HEK293 (cell line): ENCODE measurements around the gene MALRD1.

Experiments
- CTCF ChIA-PET: fragments of 350-600 bp; formaldehyde crosslinking; extraction: SDS; loops from one replicate; lab custom pipeline; 2021; ENCODE audit warnings: antibody characterized with exemption; lab: Yijun Ruan, JAX
- POLR2A ChIA-PET: fragments of 300-600 bp; formaldehyde crosslinking; extraction: SDS; loops from one replicate; lab custom pipeline; 2020; ENCODE audit warnings: antibody characterized with exemption, inconsistent platforms; lab: Yijun Ruan, JAX
- H3K27ac ChIP-seq: fragments of 200-500 bp; sonication (Bioruptor generic); 2 replicates; pipeline ENCODE4 v1.5.1; 2014; ENCODE audit warnings: low read depth, low read length, control low read depth, inconsistent platforms; ENCODE audit errors: extremely low read depth
- H3K36me3 ChIP-seq, 2 experiments: fragments of 200-500 bp in 1 of 2; sonication (Bioruptor generic) in 1 of 2; 1 replicate in 1 of 2; 2 replicates in 1 of 2; pipeline ENCODE4 v1.5.1; 2014 to 2017; ENCODE audit warnings: inconsistent platforms in 2 of 2, low read length in 2 of 2; ENCODE audit not compliant: control insufficient read depth in 2 of 2, insufficient read depth in 1 of 2
- H3K4me1 ChIP-seq: fragments of 200-500 bp; sonication (Bioruptor generic); 2 replicates; pipeline ENCODE4 v1.5.1; 2014; ENCODE audit warnings: mild to moderate bottlenecking, low read length, inconsistent platforms; ENCODE audit not compliant: control insufficient read depth, insufficient read depth
- H3K4me3 ChIP-seq: 2 replicates; pipeline ENCODE4 v1.5.1; 2011; ENCODE audit warnings: low read depth, mild to moderate bottlenecking, control low read depth, low read length, moderate library complexity
- H3K9me3 ChIP-seq: fragments of 200-500 bp; sonication (Bioruptor generic); 2 replicates; pipeline ENCODE4 v1.5.1; 2014; ENCODE audit warnings: low read depth, low read length, inconsistent platforms; ENCODE audit not compliant: control insufficient read depth, insufficient read depth
- ELK4 ChIP-seq: IDR thresholded peaks from 2 replicates; pipeline ENCODE4 v1.6.1; 2011; ENCODE audit warnings: mild to moderate bottlenecking, low read depth, low read length, borderline replicate concordance
- HOXC10 ChIP-seq: sonication (generic); formaldehyde crosslinking; IDR thresholded peaks from 2 replicates; pipeline ENCODE4 v1.8.1; 2023; ENCODE audit warnings: mild to moderate bottlenecking, missing genetic modification reagents
- MYNN ChIP-seq: fragments of 450-650 bp; formaldehyde crosslinking; IDR thresholded peaks from 2 replicates; pipeline ENCODE4 v1.5.1; 2016; ENCODE audit warnings: missing biosample characterization, missing genetic modification characterization, borderline replicate concordance
- OSR2 ChIP-seq: fragments of 450-650 bp; formaldehyde crosslinking; IDR thresholded peaks from 2 replicates; pipeline ENCODE4 v1.5.1; 2016; ENCODE audit warnings: missing biosample characterization, missing genetic modification characterization
- REPIN1 ChIP-seq: fragments of 450-650 bp; formaldehyde crosslinking; IDR thresholded peaks from 2 replicates; pipeline ENCODE4 v1.5.1; 2017; ENCODE audit warnings: missing biosample characterization, missing genetic modification characterization, low read depth
- WT1 ChIP-seq: fragments of 450-650 bp; formaldehyde crosslinking; IDR thresholded peaks from 2 replicates; pipeline ENCODE4 v1.5.1; 2016; ENCODE audit warnings: missing biosample characterization, missing genetic modification characterization
- ZBTB48 ChIP-seq: fragments of 450-650 bp; formaldehyde crosslinking; IDR thresholded peaks from 2 replicates; pipeline ENCODE4 v1.5.1; 2016; ENCODE audit warnings: missing biosample characterization, missing genetic modification characterization
- ZFP37 ChIP-seq: fragments of 450-650 bp; formaldehyde crosslinking; IDR thresholded peaks from 2 replicates; pipeline ENCODE4 v1.5.1; 2016; ENCODE audit warnings: missing biosample characterization, missing genetic modification characterization
- ZNF10 ChIP-seq: fragments of 450-650 bp; formaldehyde crosslinking; IDR thresholded peaks from 2 replicates; pipeline ENCODE4 v1.5.1; 2017; ENCODE audit warnings: missing biosample characterization, missing genetic modification characterization
- ZNF175 ChIP-seq: fragments of 450-650 bp; formaldehyde crosslinking; IDR thresholded peaks from 2 replicates; pipeline ENCODE4 v1.5.1; 2016; ENCODE audit warnings: missing biosample characterization, missing genetic modification characterization
- ZNF239 ChIP-seq: fragments of 450-650 bp; formaldehyde crosslinking; IDR thresholded peaks from 2 replicates; pipeline ENCODE4 v1.5.1; 2016; ENCODE audit warnings: missing biosample characterization, missing genetic modification characterization
- ZNF274 ChIP-seq, 2 experiments: fragments of 200-500 bp in 1 of 2; fragments of 450-650 bp in 1 of 2; sonication (Bioruptor generic) in 1 of 2; formaldehyde crosslinking in 1 of 2; IDR thresholded peaks; 2 replicates each; pipeline versions ENCODE4 v1.5.1 to v1.6.1; 2014 to 2016; ENCODE audit warnings: borderline replicate concordance in 1 of 2, inconsistent platforms in 1 of 2, low read length in 1 of 2, missing biosample characterization in 1 of 2, missing genetic modification characterization in 1 of 2
- ZNF404 ChIP-seq: fragments of 450-650 bp; formaldehyde crosslinking; IDR thresholded peaks from 2 replicates; pipeline ENCODE4 v1.5.1; 2017; ENCODE audit warnings: missing biosample characterization, missing genetic modification characterization
- ZNF514 ChIP-seq: fragments of 450-650 bp; formaldehyde crosslinking; IDR thresholded peaks from 2 replicates; pipeline ENCODE4 v1.5.1; 2016; ENCODE audit warnings: missing biosample characterization, missing genetic modification characterization
- ZNF518A ChIP-seq: fragments of 450-650 bp; formaldehyde crosslinking; conservative IDR thresholded peaks from 2 replicates; pipeline ENCODE4 v1.5.1; 2016; ENCODE audit warnings: low read depth, missing biosample characterization, missing genetic modification characterization
- ZNF555 ChIP-seq: fragments of 450-650 bp; formaldehyde crosslinking; conservative IDR thresholded peaks from 2 replicates; pipeline ENCODE4 v1.5.1; 2017; ENCODE audit warnings: missing biosample characterization, mild to moderate bottlenecking, missing genetic modification characterization, inconsistent platforms
- ZNF561 ChIP-seq: fragments of 450-650 bp; IDR thresholded peaks from 2 replicates; pipeline ENCODE4 v1.5.1; 2018; ENCODE audit warnings: missing biosample characterization, missing genetic modification characterization, borderline replicate concordance
- ZNF621 ChIP-seq: fragments of 450-650 bp; formaldehyde crosslinking; IDR thresholded peaks from 2 replicates; pipeline ENCODE4 v1.5.1; 2017; ENCODE audit warnings: missing biosample characterization, missing genetic modification characterization
- ZNF624 ChIP-seq: fragments of 450-650 bp; formaldehyde crosslinking; IDR thresholded peaks from 2 replicates; pipeline ENCODE4 v1.5.1; 2017; ENCODE audit warnings: missing biosample characterization, missing genetic modification characterization
- ZNF626 ChIP-seq: fragments of 450-650 bp; sonication (Bioruptor Pico); formaldehyde crosslinking; IDR thresholded peaks from 2 replicates; pipeline ENCODE4 v1.5.1; 2018; ENCODE audit warnings: missing biosample characterization, missing genetic modification characterization, inconsistent platforms
- ZNF629 ChIP-seq: fragments of 450-650 bp; formaldehyde crosslinking; IDR thresholded peaks from 2 replicates; pipeline ENCODE4 v1.5.1; 2017; ENCODE audit warnings: missing biosample characterization, missing genetic modification characterization
- ZNF660 ChIP-seq: fragments of 450-650 bp; IDR thresholded peaks from 2 replicates; pipeline ENCODE4 v1.5.1; 2018; ENCODE audit warnings: missing biosample characterization, mild to moderate bottlenecking, missing genetic modification characterization
- TF ChIP-seq, protein P1 (sequence below): fragments of 450-650 bp; formaldehyde crosslinking; IDR thresholded peaks from 2 replicates; pipeline ENCODE4 v1.5.1; 2017; ENCODE audit warnings: missing biosample characterization, missing genetic modification characterization
- TF ChIP-seq, protein P2 (sequence below): fragments of 450-650 bp; formaldehyde crosslinking; IDR thresholded peaks from 2 replicates; pipeline ENCODE4; 2016; ENCODE audit warnings: missing biosample characterization, missing genetic modification characterization

The MALRD1 gene

GRCh38 chr10:19638896-19639233, 590.3 kb downstream of the MALRD1 start:
- POLR2A ChIA-PET, result no interaction called here

DNA sequence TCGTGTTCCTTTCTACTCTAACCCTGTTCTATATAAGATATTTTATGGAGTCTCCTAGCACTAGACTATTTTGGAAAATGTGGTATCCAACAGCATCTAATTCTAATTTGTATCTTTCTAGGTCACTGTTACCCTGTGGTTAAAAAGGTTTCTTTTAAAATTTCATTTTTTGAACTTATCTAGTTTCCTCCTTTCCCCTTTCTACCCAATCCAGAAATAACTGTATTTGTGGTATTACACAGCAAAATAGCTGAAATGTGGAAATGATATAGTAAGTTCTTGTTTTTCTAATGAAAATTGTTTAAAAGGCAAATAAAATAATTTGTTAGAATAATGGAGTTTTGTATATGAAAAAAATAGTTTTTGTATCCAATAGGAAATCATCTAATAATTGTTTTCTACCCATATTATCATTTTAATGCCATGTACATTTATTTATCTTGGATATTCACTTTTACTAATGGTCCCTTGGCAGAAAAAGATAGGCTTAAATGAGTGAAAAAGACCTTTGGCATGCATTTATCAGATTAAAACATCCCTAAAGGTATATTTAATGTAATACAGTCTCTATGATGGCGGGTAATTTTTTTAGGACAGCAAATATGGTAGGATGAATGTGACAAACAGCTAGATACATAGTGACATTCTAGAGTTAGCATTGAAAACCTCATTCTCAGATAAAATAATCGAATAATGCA, 592.1 kb downstream of the MALRD1 start:
- Histone ChIP-seq H3K4me3 (no peak overlapping the region), H3K36me3 (no peaks in the 10 kb centered on the region), H3K9me3 (no peaks in the 10 kb centered on the region), H3K27ac (no peak overlapping the region)
- ChIA-PET POLR2A (no interaction called here), CTCF (no interaction called here)
- TF ChIP-seq MYNN (tag by site-specific recombination) (no peak), ZNF404 (tag by site-specific recombination) (no peak)
- TF ChIP-seq, all 188 proteins: peak for 0
- H3K4me1 ChIP-seq, result no peaks in the 10 kb centered on the region; the same call in 1 of the 2 replicates

More at GRCh38 chr10:19638896-19639233, 590.3 kb downstream of the MALRD1 start:
- CTCF ChIA-PET, result no interaction called here
- TF ChIP-seq, protein P1, sequence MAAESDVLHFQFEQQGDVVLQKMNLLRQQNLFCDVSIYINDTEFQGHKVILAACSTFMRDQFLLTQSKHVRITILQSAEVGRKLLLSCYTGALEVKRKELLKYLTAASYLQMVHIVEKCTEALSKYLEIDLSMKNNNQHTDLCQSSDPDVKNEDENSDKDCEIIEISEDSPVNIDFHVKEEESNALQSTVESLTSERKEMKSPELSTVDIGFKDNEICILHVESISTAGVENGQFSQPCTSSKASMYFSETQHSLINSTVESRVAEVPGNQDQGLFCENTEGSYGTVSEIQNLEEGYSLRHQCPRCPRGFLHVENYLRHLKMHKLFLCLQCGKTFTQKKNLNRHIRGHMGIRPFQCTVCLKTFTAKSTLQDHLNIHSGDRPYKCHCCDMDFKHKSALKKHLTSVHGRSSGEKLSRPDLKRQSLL (tag by site-specific recombination), result no peak
- TF ChIP-seq HOXC10 (CRISPR knock-in tag) (no peak), ZNF629 (tag by site-specific recombination) (no peak), ZNF624 (tag by site-specific recombination) (no peak), REPIN1 (tag by site-specific recombination) (no peak), ZNF621 (tag by site-specific recombination) (no peak), ZBTB48 (tag by site-specific recombination) (no peak), ZNF274 (IDR thresholded peaks at IDR 0.05; ENCODE audit: low read length) (no peak), ZNF274 (tag by site-specific recombination; IDR thresholded peaks at IDR 0.05; ENCODE audit: borderline replicate concordance) (no peak), ZNF561 (tag by site-specific recombination) (no peak), WT1 (no peak), ZNF10 (no peak), ZFP37 (tag by site-specific recombination) (no peak), ELK4 (no peak), ZNF514 (tag by site-specific recombination) (no peak), OSR2 (tag by site-specific recombination) (no peak), ZNF660 (tag by site-specific recombination) (no peak)
- Histone ChIP-seq H3K4me3 (no peak overlapping the region), H3K36me3 (no peaks in the 10 kb centered on the region), H3K4me1 (no peaks in the 10 kb centered on the region; the same call in 1 of the 2 replicates), H3K27ac (no peak overlapping the region), H3K9me3 (no peaks in the 10 kb centered on the region)

GRCh38 chr10:19651549-19651948, 602.9 kb downstream of the MALRD1 start:
- Histone ChIP-seq H3K9me3 (no peaks in the 10 kb centered on the region), H3K4me1 (no peaks in the 10 kb centered on the region), H3K27ac (no peak overlapping the region), H3K36me3 (no peaks in the 10 kb centered on the region), H3K4me3 (no peak overlapping the region)
- ChIA-PET POLR2A (no interaction called here), CTCF (no interaction called here)
- TF ChIP-seq ZNF518A (tag by site-specific recombination) (no peak), ZNF175 (tag by site-specific recombination) (no peak), ZNF239 (tag by site-specific recombination) (no peak), HOXC10 (CRISPR knock-in tag) (no peak), ZNF626 (tag by site-specific recombination) (no peak), ZNF10 (no peak), ZNF555 (tag by site-specific recombination) (no peak)
- TF ChIP-seq, protein P2, sequence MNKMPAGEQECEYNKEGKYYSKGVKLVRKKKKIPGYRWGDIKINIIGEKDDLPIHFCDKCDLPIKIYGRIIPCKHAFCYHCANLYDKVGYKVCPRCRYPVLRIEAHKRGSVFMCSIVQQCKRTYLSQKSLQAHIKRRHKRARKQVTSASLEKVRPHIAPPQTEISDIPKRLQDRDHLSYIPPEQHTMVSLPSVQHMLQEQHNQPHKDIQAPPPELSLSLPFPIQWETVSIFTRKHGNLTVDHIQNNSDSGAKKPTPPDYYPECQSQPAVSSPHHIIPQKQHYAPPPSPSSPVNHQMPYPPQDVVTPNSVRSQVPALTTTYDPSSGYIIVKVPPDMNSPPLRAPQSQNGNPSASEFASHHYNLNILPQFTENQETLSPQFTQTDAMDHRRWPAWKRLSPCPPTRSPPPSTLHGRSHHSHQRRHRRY (tag by site-specific recombination), result no peak
